Activated CD4-positive, CD25-positive, alpha-beta regulatory T cell treated with anti-CD3 and anti-CD28 coated beads, Interleukin-2, amount 50 U/mL, for 72 hours (primary cell): ENCODE results near the gene DNAJC7.

Experiments
- DNase-seq: peaks from one replicate; pipeline ENCODE4 v3.0.0; 2021

Gene DNAJC7

GRCh38 chr17:42016941-42017865 is at the start of gene DNAJC7:
Gene DNAJC7 (minus strand): TSS chr17:42017439. CDS start chr17:42017416, 23 bp downstream.
- DNase-seq = peak; percentile 84

GRCh38 chr17:42065201-42065600 is 48.0 kb upstream of the DNAJC7 start:
- DNase-seq = no peak

- no peak for DNase-seq
Observed at GRCh38 chr17:42062681-42063080, 45.4 kb upstream of the DNAJC7 start.

GRCh38 chr17:42061646-42062487 is 44.6 kb upstream of the DNAJC7 start:
- DNase-seq = no peak

- DNase-seq = no peak
Observed at GRCh38 chr17:42060231-42060630, 43.0 kb upstream of the DNAJC7 start.

- DNase-seq = no peak
Observed at GRCh38 chr17:42059815-42060214, 42.6 kb upstream of the DNAJC7 start.

GRCh38 chr17:42058063-42058462 is 40.8 kb upstream of the DNAJC7 start:
- DNase-seq = no peak

- DNase-seq = no peak
Observed at GRCh38 chr17:42056635-42057034, 39.4 kb upstream of the DNAJC7 start.

- no peak for DNase-seq
Observed at GRCh38 chr17:42055496-42055895, 38.3 kb upstream of the DNAJC7 start.

GRCh38 chr17:42055027-42055426 is 37.8 kb upstream of the DNAJC7 start:
- no peak for DNase-seq

- no peak for DNase-seq
Observed at GRCh38 chr17:42053731-42054500, 36.7 kb upstream of the DNAJC7 start.

GRCh38 chr17:42052346-42052877 is 35.2 kb upstream of the DNAJC7 start:
- no peak for DNase-seq

- no peak for DNase-seq
Observed at GRCh38 chr17:42051645-42052044, 34.4 kb upstream of the DNAJC7 start.

- no peak for DNase-seq
Observed at GRCh38 chr17:42051013-42051400, 33.8 kb upstream of the DNAJC7 start.

GRCh38 chr17:42050393-42051012 is 33.3 kb upstream of the DNAJC7 start, which contains the start of gene C17orf113:
Gene C17orf113 (minus strand): TSS chr17:42050601. CDS start chr17:42043376, 7,225 bp downstream.
- DNase-seq = peak; percentile 40

GRCh38 chr17:42049834-42050392 is 32.7 kb upstream of the DNAJC7 start:
- no peak for DNase-seq

- no peak for DNase-seq
Observed at GRCh38 chr17:42047343-42047742, 30.1 kb upstream of the DNAJC7 start.

- DNase-seq = no peak
Observed at GRCh38 chr17:42045719-42046118, 28.5 kb upstream of the DNAJC7 start.

- no peak for DNase-seq
Observed at GRCh38 chr17:42042598-42043319, 25.5 kb upstream of the DNAJC7 start.

GRCh38 chr17:42041619-42042018 is 24.4 kb upstream of the DNAJC7 start:
- no peak for DNase-seq

GRCh38 chr17:42040818-42041217 is 23.6 kb upstream of the DNAJC7 start:
- no peak for DNase-seq
